ENCODE data around the gene LDLRAD3.

GRCh38 chr11:36074941-36075431 lies 131.1 kb downstream of the LDLRAD3 start:
- TF ChIP-seq GATA2 (IDR thresholded peaks at IDR 0.05; ENCODE audit: low read depth, low read length) (no peak), GATA3 (IDR thresholded peaks at IDR 0.05; ENCODE audit: low read depth, low read length) (no peak)

All from SH-SY5Y (cell line).